ENCODE data around the gene COX7A2. TPM values are rescaled to one million over a fixed set of nuclear protein-coding genes. Genes with fewer than 3 reads are reported as not detected.

COX7A2 gene
- total RNA-seq, 1 experiment from 2014 or later, result 451 TPM

- no TSS peak for BruUV-seq (replicated peaks)
- H3K27me3 ChIP-seq (replicated peaks; ENCODE audit: insufficient read depth, low read depth, low read length, poor library complexity), result peaks cover 22% of the 10 kb centered on the region
- intact Hi-C loops (cut with micrococcal nuclease; ENCODE audit: unreplicated experiment), result loop anchor here (1.0 to 10.0 kb wide), 6 partner anchors 464 to 1469 kb away; no protein-coding TSS in a partner anchor
- ChIA-PET POLR2A (ENCODE audit: low non-redundant PET) (no interaction called here), CTCF (interaction anchor here (0.5 to 1.9 kb wide), 23 partner anchors 9 to 1698 kb away, joined by 3 to 14 read pairs (median 4); no protein-coding TSS in a partner anchor)
- TF ChIP-seq CTCF (conservative IDR thresholded peaks at IDR 0.05; ENCODE audit: low read depth, low read length), result peak; percentile 95
- TF ChIP-seq EZH2 (IDR thresholded peaks at IDR 0.05; ENCODE audit: borderline replicate concordance, low read depth, low read length, poor library complexity, severe bottlenecking), result no peak
- peak; percentile 91 for DNase-seq (ENCODE audit: low spot score)
- H3K36me3 ChIP-seq (ENCODE audit: insufficient read depth, low read length, poor library complexity, severe bottlenecking), result no peaks in the 10 kb centered on the region
- peaks cover 38% of the 10 kb centered on the region for H3K4me1 ChIP-seq (ENCODE audit: insufficient read depth, low read length, poor library complexity, severe bottlenecking)
- no peak overlapping the region for H3K27ac ChIP-seq (ENCODE audit: low read depth, low read length, poor library complexity, severe bottlenecking)
- peak overlapping the region; percentile 16 for H3K4me3 ChIP-seq (ENCODE audit: low read depth, low read length, poor library complexity, severe bottlenecking)
- no peaks in the 10 kb centered on the region for H3K9me3 ChIP-seq (ENCODE audit: low read depth, low read length, poor library complexity, severe bottlenecking)
Measured at GRCh38 chr6:75208298-75209183, 35.1 kb downstream of the COX7A2 start.

GRCh38 chr6:75206576-75207342 is 36.8 kb downstream of the COX7A2 start:
- no peak for TF ChIP-seq CTCF (conservative IDR thresholded peaks at IDR 0.05; ENCODE audit: low read depth, low read length)
- no peak for TF ChIP-seq EZH2 (IDR thresholded peaks at IDR 0.05; ENCODE audit: borderline replicate concordance, low read depth, low read length, poor library complexity, severe bottlenecking)
- no peaks in the 10 kb centered on the region for H3K36me3 ChIP-seq (ENCODE audit: insufficient read depth, low read length, poor library complexity, severe bottlenecking)
- no peak overlapping the region for H3K27ac ChIP-seq (ENCODE audit: low read depth, low read length, poor library complexity, severe bottlenecking)
- BruUV-seq (replicated peaks), result no TSS peak
- ChIA-PET CTCF (interaction anchor here (0.5 kb wide), 1 partner anchor 1237 kb away, joined by 3 read pairs; no protein-coding TSS in a partner anchor), POLR2A (ENCODE audit: low non-redundant PET) (no interaction called here)
- intact Hi-C loops (cut with micrococcal nuclease; ENCODE audit: unreplicated experiment), result loop anchor here (10.0 kb wide), 2 partner anchors 462 to 632 kb away; no protein-coding TSS in a partner anchor
- H3K4me3 ChIP-seq (ENCODE audit: low read depth, low read length, poor library complexity, severe bottlenecking), result peak overlapping the region; percentile 53
- no peaks in the 10 kb centered on the region for H3K9me3 ChIP-seq (ENCODE audit: low read depth, low read length, poor library complexity, severe bottlenecking)
- peaks cover 22% of the 10 kb centered on the region for H3K27me3 ChIP-seq (replicated peaks; ENCODE audit: insufficient read depth, low read depth, low read length, poor library complexity)
- no peak for DNase-seq (ENCODE audit: low spot score)
- H3K4me1 ChIP-seq (ENCODE audit: insufficient read depth, low read length, poor library complexity, severe bottlenecking), result peaks cover 27% of the 10 kb centered on the region

- H3K27ac ChIP-seq (ENCODE audit: low read depth, low read length, poor library complexity, severe bottlenecking), result no peak within 1 kb of the TSS
- DNase-seq (ENCODE audit: low spot score), result peak; percentile 75
- no peaks in the 10 kb centered on the region for H3K9me3 ChIP-seq (ENCODE audit: low read depth, low read length, poor library complexity, severe bottlenecking)
- intact Hi-C loops (cut with micrococcal nuclease; ENCODE audit: unreplicated experiment), result loop anchor here (2.0 to 10.0 kb wide), 3 partner anchors 461 to 795 kb away; no protein-coding TSS in a partner anchor
- peak within 1 kb of the TSS; percentile 53 for H3K4me3 ChIP-seq (ENCODE audit: low read depth, low read length, poor library complexity, severe bottlenecking)
- ChIA-PET POLR2A (ENCODE audit: low non-redundant PET) (no interaction called here), CTCF (interaction anchor here (0.5 to 2.5 kb wide), 2 partner anchors 1115 to 1236 kb away, joined by 3 to 6 read pairs; no protein-coding TSS in a partner anchor)
- no TSS peak for BruUV-seq (replicated peaks)
- peaks cover 19% of the 10 kb centered on the region for H3K4me1 ChIP-seq (ENCODE audit: insufficient read depth, low read length, poor library complexity, severe bottlenecking)
- no peaks in the 10 kb centered on the region for H3K36me3 ChIP-seq (ENCODE audit: insufficient read depth, low read length, poor library complexity, severe bottlenecking)
- H3K27me3 ChIP-seq (replicated peaks; ENCODE audit: insufficient read depth, low read depth, low read length, poor library complexity), result peaks cover 22% of the 10 kb centered on the region
- TF ChIP-seq CTCF (conservative IDR thresholded peaks at IDR 0.05; ENCODE audit: low read depth, low read length), result no peak
- TF ChIP-seq EZH2 (IDR thresholded peaks at IDR 0.05; ENCODE audit: borderline replicate concordance, low read depth, low read length, poor library complexity, severe bottlenecking), result peak; percentile 4
Measured at GRCh38 chr6:75205776-75206575, 37.6 kb downstream of the COX7A2 start, which contains the start of gene COL12A1. Gene COL12A1, minus strand, starts transcription at chr6:75206053. Its CDS starts 3,261 bp downstream, at chr6:75202792.

Measured in A673 (cell line).